ENCODE measurements around the gene LRIT1.

LRIT1 gene

GRCh38 chr10:84234479-84234878 is 6.9 kb downstream of the LRIT1 start:
- no peak for DNase-seq (ENCODE audit: low read depth)
- no peak overlapping the region for H3K4me3 ChIP-seq (ENCODE audit: low read depth, low read length)
- TF ChIP-seq POLR2A (IDR thresholded peaks at IDR 0.05; ENCODE audit: extremely low read depth, insufficient read length), result no peak
- TF ChIP-seq CTCF (IDR thresholded peaks at IDR 0.05; ENCODE audit: low read depth, low read length), result no peak
- TF ChIP-seq MAX (IDR thresholded peaks at IDR 0.05; ENCODE audit: low read depth, low read length), result no peak
- TF ChIP-seq MYC (IDR thresholded peaks at IDR 0.05; ENCODE audit: low read depth, low read length), result no peak

GRCh38 chr10:84233940-84234339 is 7.4 kb downstream of the LRIT1 start:
- no peak for DNase-seq (ENCODE audit: low read depth)
- no peak for TF ChIP-seq MYC (IDR thresholded peaks at IDR 0.05; ENCODE audit: low read depth, low read length)
- TF ChIP-seq POLR2A (IDR thresholded peaks at IDR 0.05; ENCODE audit: extremely low read depth, insufficient read length), result no peak
- no peak for TF ChIP-seq CTCF (IDR thresholded peaks at IDR 0.05; ENCODE audit: low read depth, low read length)
- no peak for TF ChIP-seq MAX (IDR thresholded peaks at IDR 0.05; ENCODE audit: low read depth, low read length)
- H3K4me3 ChIP-seq (ENCODE audit: low read depth, low read length), result no peak overlapping the region

GRCh38 chr10:84232376-84232775 is 9.0 kb downstream of the LRIT1 start:
- DNase-seq (ENCODE audit: low read depth), result no peak
- TF ChIP-seq POLR2A (IDR thresholded peaks at IDR 0.05; ENCODE audit: extremely low read depth, insufficient read length), result no peak
- no peak for TF ChIP-seq MYC (IDR thresholded peaks at IDR 0.05; ENCODE audit: low read depth, low read length)
- no peak overlapping the region for H3K4me3 ChIP-seq (ENCODE audit: low read depth, low read length)

- TF ChIP-seq MYC (IDR thresholded peaks at IDR 0.05; ENCODE audit: low read depth, low read length) (no peak), POLR2A (IDR thresholded peaks at IDR 0.05; ENCODE audit: extremely low read depth, insufficient read length) (no peak), MAX (IDR thresholded peaks at IDR 0.05; ENCODE audit: low read depth, low read length) (no peak), CTCF (IDR thresholded peaks at IDR 0.05; ENCODE audit: low read depth, low read length) (no peak)
- DNase-seq (ENCODE audit: low read depth), result no peak
- no peak overlapping the region for H3K4me3 ChIP-seq (ENCODE audit: low read depth, low read length)
Measured at GRCh38 chr10:84230359-84230758, 11.0 kb downstream of the LRIT1 start.

GRCh38 chr10:84227810-84228209 is 13.5 kb downstream of the LRIT1 start:
- no peak for DNase-seq (ENCODE audit: low read depth)
- TF ChIP-seq CTCF (IDR thresholded peaks at IDR 0.05; ENCODE audit: low read depth, low read length), result no peak
- no peak for TF ChIP-seq POLR2A (IDR thresholded peaks at IDR 0.05; ENCODE audit: extremely low read depth, insufficient read length)

GRCh38 chr10:84226616-84227015 is 14.7 kb downstream of the LRIT1 start:
- TF ChIP-seq MAX (IDR thresholded peaks at IDR 0.05; ENCODE audit: low read depth, low read length), result no peak
- no peak for TF ChIP-seq CTCF (IDR thresholded peaks at IDR 0.05; ENCODE audit: low read depth, low read length)
- TF ChIP-seq POLR2A (IDR thresholded peaks at IDR 0.05; ENCODE audit: extremely low read depth, insufficient read length), result no peak
- TF ChIP-seq MYC (IDR thresholded peaks at IDR 0.05; ENCODE audit: low read depth, low read length), result no peak
- no peak overlapping the region for H3K4me3 ChIP-seq (ENCODE audit: low read depth, low read length)

More at GRCh38 chr10:84227810-84228209, 13.5 kb downstream of the LRIT1 start:
- no peak overlapping the region for H3K4me3 ChIP-seq (ENCODE audit: low read depth, low read length)

More at GRCh38 chr10:84226616-84227015, 14.7 kb downstream of the LRIT1 start:
- DNase-seq (ENCODE audit: low read depth), result no peak
